GM18526 (cell line): ENCODE data around the gene PRSS22.
A peak's percentile ranks its signal among the peaks of the same experiment; 100 is the strongest.

Experiments used
- POLR2A ChIP-seq: IDR thresholded peaks from 3 replicates; pipeline ENCODE4 v1.6.1; 2011; ENCODE audit not compliant: insufficient read length; ENCODE audit errors: extremely low read depth

Gene PRSS22, protein sequence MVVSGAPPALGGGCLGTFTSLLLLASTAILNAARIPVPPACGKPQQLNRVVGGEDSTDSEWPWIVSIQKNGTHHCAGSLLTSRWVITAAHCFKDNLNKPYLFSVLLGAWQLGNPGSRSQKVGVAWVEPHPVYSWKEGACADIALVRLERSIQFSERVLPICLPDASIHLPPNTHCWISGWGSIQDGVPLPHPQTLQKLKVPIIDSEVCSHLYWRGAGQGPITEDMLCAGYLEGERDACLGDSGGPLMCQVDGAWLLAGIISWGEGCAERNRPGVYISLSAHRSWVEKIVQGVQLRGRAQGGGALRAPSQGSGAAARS

GRCh38 chr16:2857451-2858244, at the start of gene PRSS22:
Gene PRSS22 (minus strand): TSS chr16:2858170. CDS start chr16:2858104, 66 bp downstream.
- TF ChIP-seq POLR2A, result no peak

- TF ChIP-seq POLR2A, result no peak
Measured at GRCh38 chr16:2905988-2906387, 48.0 kb upstream of the PRSS22 start.

DNA sequence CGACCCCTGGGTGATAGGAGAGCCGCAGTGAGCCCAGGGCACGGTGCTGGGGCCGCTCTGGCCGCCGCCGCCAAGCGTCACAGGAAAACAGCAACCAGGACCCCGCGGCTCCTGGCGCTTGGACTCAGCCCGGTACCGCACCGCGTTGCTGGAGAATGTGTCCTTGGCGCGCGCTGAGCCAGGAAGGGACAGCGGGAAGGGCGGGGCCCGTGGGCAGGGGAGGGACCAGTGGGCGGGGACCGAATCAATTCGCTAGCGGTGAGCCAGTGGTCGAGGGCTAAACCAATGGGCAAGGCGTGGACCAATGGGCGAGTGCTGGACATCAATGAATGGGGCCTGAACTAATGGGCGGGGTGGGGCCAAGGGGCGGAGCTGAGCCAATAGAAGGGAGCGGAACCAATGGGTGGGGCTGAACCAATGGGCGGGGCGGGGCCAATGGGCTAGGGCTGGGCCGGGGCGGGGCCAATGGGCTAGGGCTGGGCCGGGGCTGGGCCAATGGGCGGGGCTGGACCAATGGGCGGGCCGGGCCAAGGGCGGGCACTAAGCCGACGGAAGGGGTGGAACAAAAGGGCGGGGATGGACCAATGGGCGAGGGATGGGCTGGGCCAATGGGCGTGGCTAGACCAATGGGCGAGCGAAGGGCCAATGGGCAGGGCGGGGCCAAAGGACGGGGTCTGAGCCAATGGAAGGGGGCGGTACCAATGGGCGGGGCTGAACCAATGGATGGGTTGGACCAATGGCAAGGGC, 47.4 kb upstream of the PRSS22 start:
- TF ChIP-seq POLR2A, result peak; percentile 94

DNA sequence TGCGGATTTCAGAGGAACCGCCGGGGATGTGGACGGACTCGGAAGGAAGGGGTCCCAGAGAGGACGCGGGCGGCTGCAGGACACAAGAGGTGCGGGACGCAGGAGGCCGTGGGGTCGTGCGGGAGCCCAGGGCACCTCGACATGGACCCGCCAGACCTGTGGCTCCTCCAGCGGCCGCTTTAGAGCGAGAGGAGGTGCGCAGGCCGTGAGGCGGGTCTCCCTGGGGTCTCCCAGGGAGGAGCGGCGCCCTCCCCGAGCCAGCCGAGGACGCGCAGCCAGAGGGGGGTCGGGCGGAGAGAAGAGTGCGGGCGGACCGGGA, 46.9 kb upstream of the PRSS22 start:
- TF ChIP-seq POLR2A, result no peak

DNA sequence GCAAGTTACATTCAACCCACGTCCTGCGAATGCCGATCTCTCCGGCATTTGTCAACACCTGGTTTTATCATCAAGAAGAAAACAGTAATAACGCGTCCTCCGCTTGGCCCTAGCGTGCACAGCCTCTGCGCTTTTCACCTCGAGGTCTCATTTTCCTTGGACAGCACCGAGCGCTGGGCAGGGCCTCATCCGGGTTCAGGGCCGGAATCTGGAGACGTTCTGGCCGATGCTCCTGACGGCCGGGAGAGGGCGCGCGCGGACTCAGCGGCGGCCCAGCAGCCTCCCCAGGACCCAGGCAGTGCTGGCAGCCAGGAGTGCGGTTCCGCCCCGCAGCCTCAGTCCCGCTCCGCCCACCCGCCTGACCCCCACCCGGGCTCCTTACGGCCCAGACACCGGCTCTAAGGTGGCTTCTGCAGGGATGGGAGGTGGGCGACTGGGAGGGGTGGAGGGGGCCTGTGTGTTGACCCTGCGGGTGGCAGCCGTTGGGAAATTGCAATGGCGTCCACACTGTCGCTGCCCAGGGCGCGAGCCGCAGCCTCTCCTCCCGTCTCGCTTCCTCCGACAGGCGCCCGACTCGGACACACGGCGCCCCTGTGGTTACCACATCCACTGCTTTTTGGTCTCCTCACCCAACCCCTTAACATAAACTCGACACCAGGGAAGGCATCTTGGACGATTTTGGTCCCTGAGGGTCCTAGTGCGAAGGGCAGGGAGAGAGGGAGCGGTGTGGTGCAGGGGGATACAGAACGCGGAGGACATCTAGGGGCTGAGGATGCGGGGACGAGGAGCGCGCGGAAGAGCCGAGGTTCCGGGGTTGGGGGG, 46.3 kb upstream of the PRSS22 start:
- TF ChIP-seq POLR2A, result no peak

DNA sequence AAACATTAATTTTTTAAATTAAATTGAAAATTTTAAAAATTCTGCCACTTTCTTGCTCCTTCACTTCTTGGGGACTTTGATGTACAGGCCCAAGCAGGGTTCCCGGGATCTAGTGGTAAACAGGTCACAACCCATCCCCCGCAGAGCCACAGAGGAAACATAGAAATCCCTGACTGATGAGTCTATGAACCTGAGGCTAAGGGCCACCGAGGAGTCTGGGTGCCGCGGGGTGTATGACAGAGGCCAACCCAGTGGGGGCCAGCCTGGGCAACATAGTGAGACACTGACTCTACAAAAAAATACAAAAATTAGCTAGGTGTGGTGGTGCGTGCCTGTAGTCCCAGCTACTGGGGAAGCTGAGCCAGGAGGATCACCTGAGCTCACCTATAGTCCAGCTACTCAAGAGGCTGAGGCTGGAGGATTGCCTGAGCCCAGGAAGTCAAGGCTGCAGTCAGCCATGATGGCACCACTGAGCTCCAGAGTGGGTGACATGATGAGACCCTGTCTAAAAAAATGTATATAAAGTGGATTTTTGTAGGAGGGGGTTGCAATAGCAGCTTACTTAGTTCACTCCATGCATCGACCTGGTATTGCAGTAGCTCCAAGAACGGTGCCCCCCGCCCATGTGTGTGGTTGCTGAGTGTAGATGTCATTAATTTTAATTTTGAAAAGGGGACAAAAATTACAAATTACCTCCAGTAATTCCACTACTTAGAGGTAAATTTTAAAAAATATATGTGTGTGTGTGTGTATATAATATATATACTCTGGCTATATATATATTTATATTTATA, 44.6 kb upstream of the PRSS22 start:
- TF ChIP-seq POLR2A, result no peak

DNA sequence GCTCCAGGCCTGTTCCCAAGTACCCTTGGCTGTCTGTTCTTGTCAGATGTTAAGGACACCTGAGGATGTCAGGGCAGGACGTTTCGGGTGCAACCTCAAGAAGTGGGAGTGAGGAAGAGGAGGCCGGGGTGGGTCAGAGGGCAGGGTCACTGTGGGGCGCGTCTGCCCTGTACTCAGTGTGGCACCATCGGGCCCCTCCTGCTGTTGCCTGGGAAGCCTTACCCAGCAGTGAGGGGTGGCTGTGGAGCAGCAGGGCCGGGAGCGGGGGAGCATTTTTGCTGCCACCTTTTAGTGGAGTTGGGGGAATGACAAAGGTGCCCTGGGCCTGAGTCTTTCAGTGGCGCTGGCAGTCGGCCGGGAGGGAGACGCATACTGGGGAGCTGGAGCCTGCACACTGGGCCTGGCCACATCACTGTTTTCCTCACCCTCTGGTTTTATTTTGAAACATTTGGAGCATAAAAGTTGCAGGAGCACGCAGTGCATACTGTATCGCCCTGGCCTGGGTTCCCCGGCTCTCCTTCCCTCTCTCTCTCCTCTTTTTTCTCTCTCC, 42.6 kb upstream of the PRSS22 start:
- TF ChIP-seq POLR2A, result no peak

- no peak for TF ChIP-seq POLR2A
Measured at GRCh38 chr16:2899564-2900072, 41.6 kb upstream of the PRSS22 start.

GRCh38 chr16:2898831-2899563, 41.0 kb upstream of the PRSS22 start:
- TF ChIP-seq POLR2A, result no peak

- no peak for TF ChIP-seq POLR2A
Measured at GRCh38 chr16:2897110-2897509, 39.1 kb upstream of the PRSS22 start.

DNA sequence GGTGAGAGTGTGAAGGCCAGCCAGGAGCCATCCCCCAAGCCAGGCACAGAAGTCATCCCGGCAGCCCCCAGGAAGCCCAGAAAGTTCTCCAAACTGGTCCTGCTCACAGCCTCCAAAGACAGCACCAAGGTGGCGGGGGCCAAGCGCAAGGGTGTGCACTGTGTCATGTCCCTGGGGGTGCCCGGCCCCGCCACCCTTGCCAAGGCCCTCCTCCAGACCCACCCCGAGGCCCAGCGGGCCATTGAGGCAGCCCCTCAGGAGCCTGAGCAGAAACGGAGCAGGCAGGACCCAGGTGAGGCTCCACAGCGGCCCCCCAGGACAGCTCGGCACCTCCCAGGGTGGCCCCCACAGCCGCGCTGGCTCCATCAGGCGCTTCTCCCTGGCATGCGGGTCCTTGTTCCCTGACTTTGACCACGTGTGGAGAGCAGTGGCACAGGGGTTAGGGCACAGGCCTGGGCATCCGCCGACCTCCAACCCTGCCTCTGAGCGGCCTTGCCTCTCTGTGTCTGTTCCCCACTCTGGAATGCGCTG, 38.6 kb upstream of the PRSS22 start:
- TF ChIP-seq POLR2A, result no peak

DNA sequence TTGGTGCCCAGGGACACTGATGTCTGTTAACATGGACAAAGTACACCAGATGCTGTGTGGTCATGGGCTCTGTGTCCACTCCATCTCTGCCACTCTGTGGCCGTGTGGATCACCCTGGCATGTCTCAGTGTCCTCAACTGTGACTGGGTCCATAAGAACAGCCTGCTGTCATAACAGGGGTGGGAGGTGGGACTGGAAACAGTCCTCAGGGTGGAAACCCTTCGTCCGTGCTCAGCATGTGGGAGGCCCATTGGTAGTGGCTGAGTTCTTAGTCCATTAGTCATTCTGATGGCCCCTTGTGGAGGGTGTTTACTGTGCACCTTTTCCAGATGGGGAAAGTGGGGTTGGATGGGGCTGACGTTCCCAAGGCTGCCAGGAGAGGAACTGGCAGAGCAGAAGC, 37.8 kb upstream of the PRSS22 start:
- no peak for TF ChIP-seq POLR2A

- TF ChIP-seq POLR2A, result no peak
Measured at GRCh38 chr16:2894231-2894630, 36.3 kb upstream of the PRSS22 start.

DNA sequence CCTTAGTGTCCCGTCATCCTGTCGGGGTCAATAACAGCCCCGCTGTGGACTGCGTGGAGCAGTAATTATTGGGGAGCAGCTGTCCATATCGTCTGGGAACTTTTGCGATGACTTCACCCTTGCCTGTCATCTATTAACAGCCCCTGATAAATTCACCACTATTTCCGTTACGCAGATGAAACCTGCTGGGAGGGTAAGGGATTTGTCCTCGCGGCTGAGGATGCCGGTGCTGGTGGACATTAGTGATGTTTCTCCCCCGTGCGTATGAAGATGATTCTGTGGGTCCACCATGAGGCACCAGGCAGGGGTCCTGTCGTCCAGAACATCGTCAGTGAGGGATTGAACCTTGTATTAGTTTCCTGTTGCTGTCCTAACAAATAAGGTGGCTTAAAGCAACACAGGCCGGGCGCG, 26.1 kb upstream of the PRSS22 start:
- TF ChIP-seq POLR2A, result no peak
